ENCODE measurements around the gene TRPM3. TPM values are rescaled to one million over a fixed set of nuclear protein-coding genes. Genes with fewer than 3 reads are reported as not detected.

The TRPM3 gene
- total RNA-seq, 2 experiments from 2014 or later = not detected

GRCh38 chr9:70805949-70806348 is 315.5 kb downstream of the TRPM3 start:
- DNase-seq = no peak
- Mint-ChIP-seq H3K36me3 (ENCODE audit: low read depth) (no peaks in the 10 kb centered on the region), H3K9me3 (no peaks in the 10 kb centered on the region), H3K4me3 (no peak overlapping the region), H3K4me1 (ENCODE audit: low read depth) (no peaks in the 10 kb centered on the region), H3K27me3 (peaks cover 8% of the 10 kb centered on the region), H3K27ac (no peak overlapping the region)
- no peak overlapping the region for H3K27ac ChIP-seq (ENCODE audit: low read depth in 1 of 2, low read length in 2 of 2)
- no peak for ATAC-seq (ENCODE audit: poor library complexity)
- no peaks in the 10 kb centered on the region for H3K4me1 ChIP-seq (ENCODE audit: insufficient read depth, low read length)
- no peak for TF ChIP-seq CTCF (IDR thresholded peaks at IDR 0.05)
- CTCF ChIA-PET = no interaction called here
- H3K4me3 ChIP-seq (ENCODE audit: low read length) = no peak overlapping the region
- no peaks in the 10 kb centered on the region for H3K36me3 ChIP-seq (ENCODE audit: insufficient read depth, low read length)
- POLR2A ChIA-PET = no interaction called here
- intact Hi-C loops (cut with DNase I, micrococcal nuclease) = no loop called here
- no peaks in the 10 kb centered on the region for H3K9me3 ChIP-seq (ENCODE audit: control insufficient read depth in 1 of 2, insufficient read depth in 1 of 2, low read length in 2 of 2)
- no peaks in the 10 kb centered on the region for H3K27me3 ChIP-seq (ENCODE audit: control insufficient read depth in 1 of 2, insufficient read depth in 2 of 2, low read length in 2 of 2)

GRCh38 chr9:70802758-70803436 is 318.5 kb downstream of the TRPM3 start:
- intact Hi-C loops (cut with DNase I, micrococcal nuclease) = no loop called here
- no peak for ATAC-seq (ENCODE audit: poor library complexity)

GRCh38 chr9:70802206-70802605 is 319.2 kb downstream of the TRPM3 start:
- no peaks in the 10 kb centered on the region for H3K27me3 ChIP-seq (ENCODE audit: control insufficient read depth in 1 of 2, insufficient read depth in 2 of 2, low read length in 2 of 2)
- ATAC-seq (ENCODE audit: poor library complexity) (no peak), DNase-seq (no peak)
- ChIA-PET POLR2A (no interaction called here), CTCF (no interaction called here)
- no peaks in the 10 kb centered on the region for H3K9me3 ChIP-seq (ENCODE audit: control insufficient read depth in 1 of 2, insufficient read depth in 1 of 2, low read length in 2 of 2)
- no peaks in the 10 kb centered on the region for H3K4me1 ChIP-seq (ENCODE audit: insufficient read depth, low read length)
- Mint-ChIP-seq H3K4me3 (no peak overlapping the region), H3K27ac (no peak overlapping the region), H3K36me3 (ENCODE audit: low read depth) (no peaks in the 10 kb centered on the region), H3K9me3 (no peaks in the 10 kb centered on the region), H3K27me3 (peaks cover 6% of the 10 kb centered on the region), H3K4me1 (ENCODE audit: low read depth) (no peaks in the 10 kb centered on the region)
- H3K27ac ChIP-seq (ENCODE audit: low read depth in 1 of 2, low read length in 2 of 2) = no peak overlapping the region
- intact Hi-C loops (cut with DNase I, micrococcal nuclease) = no loop called here
- no peak overlapping the region for H3K4me3 ChIP-seq (ENCODE audit: low read length)
- no peak for TF ChIP-seq CTCF (IDR thresholded peaks at IDR 0.05)
- no peaks in the 10 kb centered on the region for H3K36me3 ChIP-seq (ENCODE audit: insufficient read depth, low read length)

More at GRCh38 chr9:70802758-70803436, 318.5 kb downstream of the TRPM3 start:
- Histone ChIP-seq H3K4me3 (ENCODE audit: low read length) (no peak overlapping the region), H3K9me3 (ENCODE audit: control insufficient read depth in 1 of 2, insufficient read depth in 1 of 2, low read length in 2 of 2) (no peaks in the 10 kb centered on the region), H3K36me3 (ENCODE audit: insufficient read depth, low read length) (no peaks in the 10 kb centered on the region), H3K4me1 (ENCODE audit: insufficient read depth, low read length) (no peaks in the 10 kb centered on the region), H3K27ac (ENCODE audit: low read depth in 1 of 2, low read length in 2 of 2) (no peak overlapping the region), H3K27me3 (ENCODE audit: control insufficient read depth in 1 of 2, insufficient read depth in 2 of 2, low read length in 2 of 2) (no peaks in the 10 kb centered on the region)
- ChIA-PET CTCF (interaction anchor here (1.0 kb wide), 1 partner anchor 13 kb away, joined by 3 read pairs; no protein-coding TSS in a partner anchor), POLR2A (no interaction called here)
- Mint-ChIP-seq H3K27me3 (peaks cover under 1% of the 10 kb centered on the region), H3K9me3 (no peaks in the 10 kb centered on the region), H3K36me3 (ENCODE audit: low read depth) (no peaks in the 10 kb centered on the region), H3K27ac (no peak overlapping the region), H3K4me1 (ENCODE audit: low read depth) (no peaks in the 10 kb centered on the region), H3K4me3 (no peak overlapping the region)
- TF ChIP-seq CTCF (IDR thresholded peaks at IDR 0.05) = no peak
- DNase-seq = no peak

Measured in CD4-positive, alpha-beta T cell (primary cell).